MM.1S (cell line): ENCODE data around the gene MXRA7.

ENCODE experiments used
- EZH2 ChIP-seq: fragments of 300-600 bp; sonication (generic); optimal IDR thresholded peaks from 2 replicates; pipeline ENCODE3; 2017; ENCODE audit warnings: low read depth, mild to moderate bottlenecking, antibody characterized with exemption, low read length, mixed read lengths
- EZH2phosphoT487 ChIP-seq: fragments of 300-600 bp; sonication (generic); IDR thresholded peaks from 2 replicates; pipeline ENCODE4 v1.6.1; 2018; ENCODE audit warnings: antibody characterized with exemption, low read length
- TF ChIP-seq, protein P1 (sequence below): fragments of 300-600 bp; sonication (generic); IDR thresholded peaks from 2 replicates; pipeline ENCODE4 v1.5.1; 2016; ENCODE audit warnings: antibody characterized with exemption, low read length, mixed read lengths

DNA sequence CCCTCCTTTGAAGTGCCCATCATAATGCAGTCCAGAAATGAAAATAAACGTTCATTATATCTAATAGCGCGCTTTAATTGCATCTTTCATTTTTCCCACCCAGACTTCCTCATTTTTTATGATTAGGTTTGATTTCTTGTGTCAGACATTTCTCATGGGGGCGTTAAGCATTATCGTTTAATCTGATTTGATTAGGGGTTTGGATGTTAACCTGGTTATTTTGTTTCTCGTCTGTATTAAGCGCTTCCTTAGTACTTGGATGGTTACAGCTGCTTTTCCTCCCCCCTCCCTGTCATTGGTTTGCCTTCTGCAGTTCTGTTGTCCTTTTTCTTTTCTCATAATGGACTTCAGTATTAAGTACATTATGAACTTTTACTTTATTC is 27.7 kb upstream of the MXRA7 start:
- TF ChIP-seq EZH2phosphoT487 (no peak), EZH2 (no peak)
- TF ChIP-seq, protein P1, sequence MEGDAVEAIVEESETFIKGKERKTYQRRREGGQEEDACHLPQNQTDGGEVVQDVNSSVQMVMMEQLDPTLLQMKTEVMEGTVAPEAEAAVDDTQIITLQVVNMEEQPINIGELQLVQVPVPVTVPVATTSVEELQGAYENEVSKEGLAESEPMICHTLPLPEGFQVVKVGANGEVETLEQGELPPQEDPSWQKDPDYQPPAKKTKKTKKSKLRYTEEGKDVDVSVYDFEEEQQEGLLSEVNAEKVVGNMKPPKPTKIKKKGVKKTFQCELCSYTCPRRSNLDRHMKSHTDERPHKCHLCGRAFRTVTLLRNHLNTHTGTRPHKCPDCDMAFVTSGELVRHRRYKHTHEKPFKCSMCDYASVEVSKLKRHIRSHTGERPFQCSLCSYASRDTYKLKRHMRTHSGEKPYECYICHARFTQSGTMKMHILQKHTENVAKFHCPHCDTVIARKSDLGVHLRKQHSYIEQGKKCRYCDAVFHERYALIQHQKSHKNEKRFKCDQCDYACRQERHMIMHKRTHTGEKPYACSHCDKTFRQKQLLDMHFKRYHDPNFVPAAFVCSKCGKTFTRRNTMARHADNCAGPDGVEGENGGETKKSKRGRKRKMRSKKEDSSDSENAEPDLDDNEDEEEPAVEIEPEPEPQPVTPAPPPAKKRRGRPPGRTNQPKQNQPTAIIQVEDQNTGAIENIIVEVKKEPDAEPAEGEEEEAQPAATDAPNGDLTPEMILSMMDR = no peak
